Mononuclear cell (primary cell): ENCODE results near the gene SH3BP2. TPM values are rescaled to one million over a fixed set of nuclear protein-coding genes. Genes with fewer than 3 reads are reported as not detected.

Experiments used
- H3K27me3 ChIP-seq: 2 replicates; pipeline ENCODE4 v1.6.0; 2011; ENCODE audit warnings: low read length, control low read depth; ENCODE audit not compliant: insufficient read depth
- H3K4me1 ChIP-seq: 2 replicates; pipeline ENCODE4 v1.5.1; 2011; ENCODE audit warnings: mild to moderate bottlenecking, low read length, control low read depth; ENCODE audit not compliant: insufficient read depth
- H3K4me3 ChIP-seq: 2 replicates; pipeline ENCODE4 v1.5.1; 2011; ENCODE audit warnings: mild to moderate bottlenecking, low read length, moderate library complexity
- H3K9me3 ChIP-seq: 2 replicates; pipeline ENCODE4 v1.5.1; 2011; ENCODE audit warnings: low read depth, mild to moderate bottlenecking, control low read depth, low read length
- total RNA-seq: library from RNA; depleted of rRNA; stranded (reverse); fragments of >200 nt; gene quantifications from one replicate; pipeline ENCODE4 v1.2.3, GENCODE V29; 2012

SH3BP2 gene
- total RNA-seq, 1 donor = 134 TPM

DNA sequence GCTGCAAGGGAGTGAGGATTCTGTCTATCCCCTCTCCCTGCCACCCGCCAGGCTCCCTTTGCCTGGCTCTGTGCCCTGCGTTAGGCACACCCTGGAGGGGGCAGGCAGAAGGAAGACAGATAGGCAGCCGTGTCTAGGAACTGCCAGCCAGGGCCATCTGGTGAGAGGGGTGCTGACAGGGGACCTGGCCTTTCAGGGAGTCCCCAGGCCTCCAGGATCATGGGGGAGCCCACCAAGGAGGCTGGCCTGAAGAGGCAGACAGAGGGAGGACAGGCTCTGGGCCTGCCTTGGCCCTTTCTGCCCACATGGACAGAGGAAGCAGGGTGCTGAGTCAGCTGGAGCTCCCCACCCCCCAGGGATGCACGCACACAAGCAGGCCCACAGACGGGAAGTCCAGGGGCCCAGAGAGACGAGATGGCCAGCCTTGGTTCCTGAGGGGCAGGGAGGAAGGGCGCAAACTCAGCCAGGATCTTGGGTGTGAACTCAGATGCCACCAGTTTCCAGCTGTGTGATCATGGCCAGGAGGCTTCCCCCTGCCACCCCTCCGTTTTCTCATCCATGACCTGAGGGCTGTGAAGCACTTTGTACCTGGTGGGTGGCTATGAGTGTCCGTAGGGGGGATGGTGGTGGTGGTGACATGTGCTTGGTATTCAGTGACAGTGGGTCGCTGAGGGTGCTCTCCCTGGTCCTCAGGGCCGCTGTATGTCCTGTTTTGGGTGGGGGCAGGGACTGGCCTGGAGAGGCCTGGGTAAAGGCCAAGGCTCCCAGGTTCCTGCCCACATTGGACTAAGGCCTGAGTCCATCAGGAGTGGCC is 1.8 kb downstream of the SH3BP2 start:
- H3K9me3 ChIP-seq = no peaks in the 10 kb centered on the region
- peaks cover 92% of the 10 kb centered on the region for H3K4me1 ChIP-seq
- H3K4me3 ChIP-seq = peak overlapping the region; percentile 51

DNA sequence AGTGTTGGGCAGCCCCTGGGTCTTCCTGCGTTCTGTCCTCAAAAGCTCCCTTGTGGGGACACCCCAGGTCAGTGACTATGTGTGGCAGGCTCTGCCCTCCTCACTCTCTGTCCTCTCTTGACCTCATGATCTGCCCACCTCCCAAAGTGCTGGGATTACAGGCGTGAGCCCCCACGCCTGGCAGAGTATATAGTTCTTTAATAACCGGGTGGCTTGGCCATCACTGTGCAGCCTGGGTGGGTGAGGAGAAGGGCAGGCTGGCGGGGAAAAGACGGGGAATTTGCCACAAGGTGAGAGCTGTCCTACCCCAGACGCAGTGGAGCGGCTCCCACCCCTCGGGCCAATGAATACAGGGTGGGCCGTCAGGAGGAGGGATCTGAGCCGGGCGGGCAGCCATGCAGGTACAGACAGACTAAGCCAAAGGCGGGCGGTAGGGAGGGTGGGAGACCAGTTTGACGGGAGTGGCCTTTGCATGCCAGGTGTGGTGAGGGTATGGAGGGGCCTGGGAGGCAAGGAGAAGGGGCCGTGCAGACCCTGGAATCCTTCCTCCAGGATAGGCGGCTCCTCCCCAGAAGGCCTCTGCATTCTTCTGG is 2.5 kb downstream of the SH3BP2 start:
- Histone ChIP-seq H3K4me3 (peak overlapping the region; percentile 51), H3K9me3 (no peaks in the 10 kb centered on the region), H3K27me3 (no peaks in the 10 kb centered on the region), H3K4me1 (peaks cover 92% of the 10 kb centered on the region)

More for the DNA sequence above, 1.8 kb downstream of the SH3BP2 start:
- H3K27me3 ChIP-seq = no peaks in the 10 kb centered on the region

DNA sequence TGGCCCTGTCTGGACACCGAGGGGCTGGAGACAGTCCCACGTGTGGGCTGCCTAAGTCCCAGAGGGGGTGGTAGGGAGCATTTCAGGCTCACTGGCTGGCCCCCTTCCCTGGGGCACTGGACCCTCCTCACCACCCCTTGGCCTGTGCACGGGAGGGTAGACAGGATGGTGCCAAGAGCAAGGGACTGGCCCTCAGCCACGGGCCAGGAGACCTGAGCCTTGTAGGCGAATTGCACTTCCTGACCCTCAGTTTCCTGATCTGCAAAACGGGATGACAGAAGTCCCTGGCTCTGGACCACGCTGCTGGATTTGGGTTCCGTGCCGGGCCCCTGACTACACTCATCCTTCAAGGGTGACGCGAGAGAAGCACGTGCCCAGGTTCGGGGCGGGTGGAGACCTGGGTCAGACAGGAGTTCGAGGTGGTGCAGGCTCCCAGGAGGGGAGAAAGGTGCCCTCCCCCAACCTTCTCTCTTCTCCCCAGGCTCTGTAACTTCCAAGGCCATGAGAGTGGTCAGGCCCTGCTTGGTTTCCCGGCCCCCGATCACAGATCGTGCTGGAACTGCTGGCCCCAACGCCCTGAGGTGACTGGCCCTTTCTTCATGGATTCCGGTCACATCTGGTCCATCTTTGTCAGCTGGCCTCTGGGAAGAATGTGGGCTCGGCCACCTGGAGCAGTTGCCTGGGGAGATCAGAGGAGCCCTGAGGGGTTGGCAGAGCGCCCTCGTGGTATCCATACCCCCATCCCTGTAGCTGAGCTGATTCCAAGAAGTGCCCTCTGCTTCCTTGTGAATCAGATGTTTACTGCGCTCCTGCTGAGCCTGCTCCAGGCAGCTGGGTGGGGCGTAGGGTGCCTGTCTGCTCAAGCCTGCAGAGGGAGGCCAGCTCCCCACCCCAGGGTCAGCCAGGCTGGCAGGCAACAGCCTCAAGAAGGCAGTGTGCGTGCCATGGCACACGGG is 3.3 kb downstream of the SH3BP2 start:
- Histone ChIP-seq H3K4me3 (no peak overlapping the region), H3K9me3 (no peaks in the 10 kb centered on the region), H3K27me3 (no peaks in the 10 kb centered on the region), H3K4me1 (peaks cover 92% of the 10 kb centered on the region)

DNA sequence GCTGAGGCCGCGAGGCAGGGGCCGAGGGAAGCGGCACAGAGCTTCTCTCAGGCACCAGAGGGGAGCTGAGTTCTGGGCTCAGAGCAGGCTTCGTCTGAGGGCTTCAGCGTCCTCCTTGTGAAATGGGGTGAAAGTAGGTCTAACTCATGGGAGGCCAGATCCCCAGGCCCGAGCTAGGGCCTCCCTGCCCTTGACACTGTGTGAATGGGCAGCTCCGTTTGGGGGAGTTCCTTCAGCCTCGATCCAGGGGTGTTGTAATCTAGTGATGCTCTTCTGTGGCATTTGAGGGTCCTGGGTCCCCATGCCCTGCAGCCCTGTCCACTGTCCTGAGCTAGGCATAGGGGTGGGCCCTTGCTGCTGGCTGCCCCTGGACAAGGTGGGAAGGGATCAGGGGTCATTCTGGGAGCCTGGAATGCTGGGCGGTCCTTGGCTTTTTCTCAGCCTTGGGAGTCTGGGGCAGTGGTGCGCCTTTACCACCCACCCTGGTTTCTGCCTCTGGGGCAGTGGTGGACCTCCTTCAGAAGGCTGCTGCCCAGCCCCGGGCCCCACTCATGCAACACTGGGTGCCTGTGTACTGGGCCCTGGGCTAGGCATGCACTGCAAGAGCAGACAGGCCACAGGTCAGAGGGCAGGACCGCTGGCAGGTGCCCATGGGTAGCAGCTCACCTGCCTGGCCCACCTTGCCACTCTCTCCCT is 4.1 kb downstream of the SH3BP2 start:
- Histone ChIP-seq H3K4me1 (peaks cover 92% of the 10 kb centered on the region), H3K4me3 (no peak overlapping the region), H3K9me3 (no peaks in the 10 kb centered on the region), H3K27me3 (no peaks in the 10 kb centered on the region)

DNA sequence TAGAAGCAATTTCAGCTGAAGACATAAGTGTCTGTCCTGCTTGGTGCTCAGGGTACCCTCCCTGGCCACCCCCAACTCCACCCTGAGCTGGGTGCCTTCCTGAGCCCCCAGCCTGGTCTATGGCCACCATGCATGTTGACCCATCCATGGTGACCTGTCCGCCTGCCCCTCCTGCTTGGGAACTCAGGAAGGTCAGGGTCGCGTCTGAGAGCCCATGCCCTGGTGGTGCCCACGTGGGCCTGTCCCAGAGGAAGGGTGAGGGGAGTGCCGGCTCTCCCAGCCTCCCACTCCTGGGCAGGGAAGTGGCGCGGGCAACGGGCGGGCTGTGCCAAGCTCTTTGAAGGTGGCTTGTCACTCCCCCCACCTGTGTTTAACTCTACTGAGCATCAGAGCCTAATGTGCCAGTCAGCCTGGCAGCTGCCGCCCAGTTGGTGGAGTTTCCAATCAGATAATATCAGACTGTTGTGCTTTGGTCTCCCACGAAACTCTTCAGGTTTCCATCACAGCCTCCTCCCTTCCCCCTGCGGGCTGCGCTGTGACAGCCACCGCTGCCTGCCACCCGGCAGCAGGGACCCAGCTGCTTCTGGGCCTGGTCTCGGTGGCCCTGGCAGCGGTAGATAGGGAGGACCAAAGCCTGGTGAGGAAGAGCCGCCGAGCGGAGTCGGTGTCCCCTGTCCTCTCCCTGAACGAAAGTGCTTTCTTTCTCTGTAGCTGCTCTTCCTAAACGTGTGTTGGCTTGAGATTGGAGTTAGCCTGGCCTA is 4.8 kb downstream of the SH3BP2 start:
- Histone ChIP-seq H3K27me3 (no peaks in the 10 kb centered on the region), H3K9me3 (no peaks in the 10 kb centered on the region), H3K4me3 (no peak overlapping the region), H3K4me1 (peaks cover 91% of the 10 kb centered on the region)

DNA sequence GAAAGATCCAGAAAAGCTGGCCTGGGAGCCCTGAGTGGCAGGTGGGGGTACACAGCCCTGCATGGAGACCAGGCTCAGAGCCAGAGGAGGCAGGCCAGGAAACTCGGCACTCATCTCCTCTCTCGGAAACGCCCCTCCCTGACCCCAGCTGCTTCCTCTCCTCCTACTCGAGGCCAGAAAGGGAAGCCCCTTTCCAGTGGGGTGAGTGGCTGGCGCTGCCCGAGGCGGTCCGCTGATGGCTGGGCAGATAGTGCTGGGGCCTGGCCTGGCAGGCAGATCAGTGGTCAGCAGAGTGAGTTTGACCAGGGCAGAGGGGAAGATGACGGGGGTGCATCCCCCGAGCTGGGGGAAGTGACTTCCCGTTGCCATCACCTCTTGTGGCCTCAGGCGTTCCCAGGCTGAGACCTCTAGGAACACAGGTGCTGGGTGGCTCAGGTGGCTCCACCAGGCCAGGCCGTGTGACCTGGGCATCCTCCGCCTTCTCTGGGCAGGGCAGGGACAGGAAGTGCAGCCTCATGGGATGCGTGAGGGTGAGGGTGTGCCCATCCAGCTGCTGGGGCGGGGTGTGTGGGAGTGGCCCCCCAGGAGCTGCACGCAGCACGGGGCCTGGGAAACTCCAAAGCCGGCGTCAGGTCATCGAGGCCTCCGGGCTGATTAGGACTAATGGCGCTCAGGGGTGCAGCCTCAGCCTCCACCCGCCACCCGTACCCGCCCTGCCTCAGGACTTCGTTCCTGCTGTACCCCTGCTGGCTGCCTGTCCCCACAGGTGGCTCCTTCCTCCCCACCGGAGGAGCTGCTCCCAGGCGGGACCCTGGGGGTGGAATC is 5.7 kb downstream of the SH3BP2 start:
- H3K4me1 ChIP-seq = peaks cover 98% of the 10 kb centered on the region
- H3K27me3 ChIP-seq = no peaks in the 10 kb centered on the region
- peak overlapping the region; percentile 58 for H3K4me3 ChIP-seq
- no peaks in the 10 kb centered on the region for H3K9me3 ChIP-seq

DNA sequence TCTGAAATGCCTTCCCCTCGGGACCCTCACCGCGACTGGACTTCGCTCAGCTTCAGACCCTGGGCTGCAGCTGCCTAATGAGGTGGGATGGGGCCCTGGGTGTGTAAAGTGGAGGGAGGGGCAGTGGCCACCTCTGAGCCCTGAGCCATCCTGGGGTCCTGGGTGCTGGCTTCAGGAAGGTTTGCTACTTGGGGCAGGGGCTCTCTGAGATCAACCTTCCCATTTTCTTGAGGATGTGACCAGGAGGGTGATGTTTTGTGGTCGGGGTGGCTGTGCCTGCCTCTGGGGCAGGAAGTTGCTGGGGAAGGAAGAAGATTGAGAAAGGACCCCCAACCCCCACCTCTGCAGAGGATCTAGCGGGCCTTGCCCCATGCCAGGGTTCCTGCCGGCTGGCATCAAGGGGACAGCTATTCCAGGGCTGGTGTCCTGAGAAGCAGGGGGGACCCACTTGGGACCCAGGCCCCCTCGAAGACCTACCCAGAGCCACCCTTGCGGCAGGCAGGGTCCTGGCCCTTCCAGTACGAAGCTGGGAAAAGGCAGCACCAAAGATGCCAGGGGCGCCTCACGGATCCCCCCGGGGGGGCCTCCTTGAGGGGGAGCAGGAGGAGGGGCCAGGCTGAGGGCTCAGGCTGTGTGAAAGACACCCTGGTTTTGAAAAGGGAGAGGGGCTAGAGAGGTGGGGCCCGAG is 6.5 kb downstream of the SH3BP2 start:
- Histone ChIP-seq H3K4me3 (peak overlapping the region; percentile 58), H3K27me3 (no peaks in the 10 kb centered on the region), H3K9me3 (no peaks in the 10 kb centered on the region), H3K4me1 (peaks cover 98% of the 10 kb centered on the region)

DNA sequence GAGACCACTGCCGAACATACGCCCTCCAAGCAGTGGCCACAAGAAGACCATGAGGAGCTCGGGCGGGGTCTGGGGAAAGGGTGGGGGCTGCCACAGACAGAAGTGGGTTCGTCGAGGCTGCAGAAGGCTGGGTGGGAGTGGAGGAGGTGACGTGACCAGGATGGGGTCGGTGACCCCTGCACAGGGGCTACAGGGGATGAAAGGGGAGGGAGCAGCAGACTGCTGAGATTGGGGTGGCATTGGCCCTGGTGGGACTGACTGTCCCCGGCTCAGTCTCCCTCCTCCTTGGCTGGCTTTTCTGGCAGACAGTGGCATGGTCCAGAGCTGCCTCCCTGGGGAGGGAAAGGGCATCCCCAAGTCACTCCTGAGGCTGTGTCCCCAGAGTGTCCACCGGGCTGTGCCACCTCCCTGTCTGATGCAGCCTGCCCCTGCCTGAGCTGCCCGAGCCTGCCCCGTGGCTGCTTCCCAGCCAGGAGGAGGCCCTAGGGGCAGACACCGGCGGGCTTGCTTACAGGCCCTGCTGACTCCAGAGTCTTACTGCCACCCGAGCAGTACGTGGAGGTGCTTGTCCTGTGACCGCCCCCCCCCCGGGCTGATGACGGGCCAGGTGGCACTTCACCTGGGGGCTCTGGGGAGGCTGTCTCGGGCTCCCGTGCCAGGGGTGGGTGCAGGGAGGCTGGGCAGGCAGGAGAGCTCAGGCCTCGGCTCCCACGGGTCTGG is 7.2 kb downstream of the SH3BP2 start:
- H3K4me3 ChIP-seq = peak overlapping the region; percentile 58
- H3K27me3 ChIP-seq = no peaks in the 10 kb centered on the region
- no peaks in the 10 kb centered on the region for H3K9me3 ChIP-seq
- peaks cover 98% of the 10 kb centered on the region for H3K4me1 ChIP-seq

DNA sequence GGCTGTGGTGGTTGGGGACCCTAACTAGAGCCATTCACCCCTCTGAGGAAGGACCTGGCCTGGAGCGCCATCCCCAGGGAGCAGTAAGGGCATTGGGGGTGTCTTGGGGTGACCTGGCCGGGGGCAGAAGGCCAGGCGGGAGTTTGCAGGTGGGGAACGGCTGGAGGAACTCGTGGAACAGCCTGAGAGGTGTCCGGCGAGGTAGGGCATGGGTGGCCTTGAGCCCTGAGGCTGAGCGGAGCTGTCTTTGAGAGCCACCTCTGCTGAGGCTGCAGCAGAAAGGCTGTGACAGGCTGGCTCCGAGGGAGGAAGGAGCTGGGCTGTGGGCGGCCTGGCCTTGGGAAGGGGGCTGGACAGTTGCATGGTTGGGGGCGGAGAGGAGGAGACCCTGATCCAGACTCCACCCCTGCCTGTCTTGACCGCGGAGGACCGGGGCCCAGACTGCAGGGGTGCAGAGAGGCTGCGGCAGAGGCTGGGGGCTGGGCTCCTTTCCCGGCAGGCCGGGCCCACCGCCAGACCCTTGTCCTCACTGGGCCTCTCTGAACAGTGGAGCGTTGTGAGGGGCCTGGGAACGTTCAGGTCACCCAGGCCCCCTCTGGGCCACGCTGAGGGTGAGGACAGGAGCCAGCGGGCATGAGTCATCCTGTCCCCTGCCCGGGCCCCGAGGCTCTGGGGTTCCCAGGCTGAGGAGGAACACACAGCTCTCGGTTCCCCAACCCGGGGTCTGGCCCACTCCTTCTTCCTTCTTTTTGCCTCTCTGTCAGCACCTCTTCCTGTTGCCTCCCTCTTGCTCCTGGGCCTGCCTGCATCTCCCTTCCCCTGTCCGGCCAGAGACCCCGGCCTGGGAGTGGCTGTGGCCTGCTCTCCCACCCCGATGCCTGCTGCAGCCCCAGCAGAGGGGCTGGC is 8.1 kb downstream of the SH3BP2 start:
- Histone ChIP-seq H3K4me3 (peak overlapping the region; percentile 58), H3K9me3 (no peaks in the 10 kb centered on the region), H3K27me3 (no peaks in the 10 kb centered on the region), H3K4me1 (peaks cover 98% of the 10 kb centered on the region)

DNA sequence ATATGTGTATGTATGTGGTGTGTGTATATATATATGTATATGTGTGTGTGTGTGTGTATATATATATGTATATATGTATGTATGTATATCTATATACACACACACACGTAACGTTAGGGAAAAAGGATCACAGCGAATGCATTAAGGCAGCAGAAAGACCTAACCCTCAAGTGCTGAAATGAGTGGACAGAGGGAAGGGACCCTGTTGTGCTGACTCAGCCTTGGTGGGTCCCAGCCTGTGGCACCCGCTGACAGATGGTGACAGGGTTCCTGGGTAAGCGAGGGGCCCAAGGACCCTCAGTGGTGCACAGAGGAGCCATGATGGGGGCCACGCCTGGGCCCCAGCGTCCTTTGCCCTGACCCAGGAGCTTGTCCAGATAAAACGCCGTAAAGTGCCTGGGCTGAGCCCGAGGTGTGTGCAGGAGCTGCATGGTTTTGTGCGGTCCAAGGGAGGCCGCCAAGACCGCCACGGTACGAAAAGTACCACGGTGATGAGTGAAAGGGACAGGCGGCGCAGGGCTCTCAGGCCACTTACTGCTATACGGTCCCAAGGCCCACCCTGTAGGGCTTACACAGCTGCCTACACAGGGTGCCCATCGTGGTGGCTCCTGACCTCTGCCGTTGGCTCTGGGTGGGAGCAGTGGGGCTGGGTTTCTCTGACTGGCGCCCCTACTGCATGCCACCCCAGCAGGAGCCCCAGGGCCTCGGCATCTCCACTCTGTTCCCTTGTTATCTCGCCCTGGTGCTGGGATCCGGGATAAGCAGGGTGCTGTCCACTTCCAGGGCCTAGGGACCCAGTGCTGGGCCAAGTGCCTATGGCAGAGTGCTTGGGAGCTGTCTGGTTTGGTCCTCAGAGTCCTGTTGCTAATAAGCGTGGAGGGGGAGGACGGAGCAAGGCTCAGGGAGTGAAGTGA is 10.0 kb downstream of the SH3BP2 start:
- H3K4me3 ChIP-seq = no peak overlapping the region
- H3K27me3 ChIP-seq = no peaks in the 10 kb centered on the region
- H3K9me3 ChIP-seq = no peaks in the 10 kb centered on the region
- H3K4me1 ChIP-seq = peaks cover 98% of the 10 kb centered on the region
